DOHH2 (cell line): Measurements from ENCODE around the gene TMEM87A.

ENCODE experiments used
- EZH2phosphoT487 ChIP-seq: fragments of 200-600 bp; sonication (generic); IDR thresholded peaks from 2 replicates; pipeline ENCODE4 v1.6.1; 2017; ENCODE audit warnings: borderline replicate concordance, mild to moderate bottlenecking, antibody characterized with exemption, low read length, moderate library complexity, mixed read lengths
- TF ChIP-seq, protein P1 (sequence below): fragments of 200-600 bp; sonication (generic); IDR thresholded peaks from one replicate; pipeline ENCODE4 v1.5.1; 2014; ENCODE audit warnings: antibody characterized with exemption, mild to moderate bottlenecking, low read depth, low read length; ENCODE audit not compliant: poor library complexity, severe bottlenecking

DNA sequence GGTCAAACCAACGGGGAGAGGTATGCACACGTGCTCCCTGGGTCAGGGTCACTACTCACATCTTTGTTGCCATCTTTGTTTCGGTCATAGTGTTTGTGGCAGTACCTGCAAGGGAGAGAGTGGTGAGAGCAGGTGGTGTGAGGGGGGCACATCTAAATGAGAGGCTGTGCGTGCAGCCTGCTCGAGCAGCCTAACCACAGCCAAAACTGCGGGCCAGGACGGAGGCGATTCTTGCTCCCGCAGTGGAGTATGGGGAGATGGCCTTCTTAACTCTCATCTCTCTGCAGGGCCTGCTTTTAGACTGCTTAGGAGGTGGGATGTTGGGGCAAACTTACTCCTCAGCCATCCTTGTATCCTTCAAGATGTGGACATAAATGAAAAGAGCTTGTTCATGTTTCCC is 109.9 kb downstream of the TMEM87A start:
- TF ChIP-seq, protein P1, sequence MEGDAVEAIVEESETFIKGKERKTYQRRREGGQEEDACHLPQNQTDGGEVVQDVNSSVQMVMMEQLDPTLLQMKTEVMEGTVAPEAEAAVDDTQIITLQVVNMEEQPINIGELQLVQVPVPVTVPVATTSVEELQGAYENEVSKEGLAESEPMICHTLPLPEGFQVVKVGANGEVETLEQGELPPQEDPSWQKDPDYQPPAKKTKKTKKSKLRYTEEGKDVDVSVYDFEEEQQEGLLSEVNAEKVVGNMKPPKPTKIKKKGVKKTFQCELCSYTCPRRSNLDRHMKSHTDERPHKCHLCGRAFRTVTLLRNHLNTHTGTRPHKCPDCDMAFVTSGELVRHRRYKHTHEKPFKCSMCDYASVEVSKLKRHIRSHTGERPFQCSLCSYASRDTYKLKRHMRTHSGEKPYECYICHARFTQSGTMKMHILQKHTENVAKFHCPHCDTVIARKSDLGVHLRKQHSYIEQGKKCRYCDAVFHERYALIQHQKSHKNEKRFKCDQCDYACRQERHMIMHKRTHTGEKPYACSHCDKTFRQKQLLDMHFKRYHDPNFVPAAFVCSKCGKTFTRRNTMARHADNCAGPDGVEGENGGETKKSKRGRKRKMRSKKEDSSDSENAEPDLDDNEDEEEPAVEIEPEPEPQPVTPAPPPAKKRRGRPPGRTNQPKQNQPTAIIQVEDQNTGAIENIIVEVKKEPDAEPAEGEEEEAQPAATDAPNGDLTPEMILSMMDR, result no peak
- no peak for TF ChIP-seq EZH2phosphoT487
